ENCODE data around the gene RAI1. TPM values are rescaled to one million over a fixed set of nuclear protein-coding genes. Genes with fewer than 3 reads are reported as not detected.

The RAI1 gene
- total and polyA plus RNA-seq, 10 donors: 5.4 to 61.9 (median 35.2) TPM

GRCh38 chr17:17794382-17794781 is 113.1 kb downstream of the RAI1 start:
- intact Hi-C loops (cut with DNase I; ENCODE audit: low total_unique reads): loop anchor here (10.0 kb wide), 1 partner anchor 50 kb away; no protein-coding TSS in a partner anchor
- H3K36me3 ChIP-seq: peaks cover 0 to 65% (median 57%) of the 10 kb centered on the region in 6 donors
- peak overlapping the region in 2 of 8 donors; percentile 69 to 81 for H3K27ac ChIP-seq
- WGBS, 5 donors: 90 to 95% (median 91%) methylated on average over 31 of the region's 31 CpGs
- H3K9me3 ChIP-seq: no peaks in the 10 kb centered on the region
- TF ChIP-seq CTCF (IDR thresholded peaks at IDR 0.05 in 8 of 11, conservative IDR thresholded peaks at IDR 0.05 in 3 of 11) (no peak), POLR2A (IDR thresholded peaks at IDR 0.05) (no peak), POLR2AphosphoS5 (IDR thresholded peaks at IDR 0.05) (no peak)
- no peaks in the 10 kb centered on the region for H3K27me3 ChIP-seq (replicated peaks in 1 of 7)
- no peak for DNase-seq
- no peak overlapping the region for H3K4me3 ChIP-seq
- H3K4me1 ChIP-seq: peaks cover 29 to 60% (median 50%) of the 10 kb centered on the region in 6 donors

GRCh38 chr17:17795296-17795695 is 114.0 kb downstream of the RAI1 start:
- 81 to 94% (median 89%) methylated on average over 2 to 12 of the region's 12 CpGs for WGBS, 5 donors
- TF ChIP-seq CTCF (IDR thresholded peaks at IDR 0.05 in 8 of 11, conservative IDR thresholded peaks at IDR 0.05 in 3 of 11) (no peak), POLR2AphosphoS5 (IDR thresholded peaks at IDR 0.05) (no peak), POLR2A (IDR thresholded peaks at IDR 0.05) (no peak)
- H3K9me3 ChIP-seq: no peaks in the 10 kb centered on the region
- peaks cover 0 to 71% (median 57%) of the 10 kb centered on the region in 6 donors for H3K36me3 ChIP-seq
- H3K27ac ChIP-seq: no peak overlapping the region
- peaks cover 27 to 55% (median 45%) of the 10 kb centered on the region in 6 donors for H3K4me1 ChIP-seq
- DNase-seq: no peak
- no peak overlapping the region for H3K4me3 ChIP-seq
- intact Hi-C loops (cut with DNase I; ENCODE audit: low total_unique reads): loop anchor here (10.0 kb wide), 1 partner anchor 50 kb away; no protein-coding TSS in a partner anchor
- no peaks in the 10 kb centered on the region for H3K27me3 ChIP-seq (replicated peaks in 1 of 7)

- H3K27me3 ChIP-seq (replicated peaks in 1 of 7): no peaks in the 10 kb centered on the region
- no peak overlapping the region for H3K27ac ChIP-seq
- H3K9me3 ChIP-seq: no peaks in the 10 kb centered on the region
- intact Hi-C loops (cut with DNase I; ENCODE audit: low total_unique reads): loop anchor here (10.0 kb wide), 1 partner anchor 51 kb away; no protein-coding TSS in a partner anchor
- H3K36me3 ChIP-seq: peaks cover 0 to 78% (median 57%) of the 10 kb centered on the region in 6 donors
- TF ChIP-seq POLR2AphosphoS5 (IDR thresholded peaks at IDR 0.05): peak in 1 of 3 donors; percentile 7
- no peak for TF ChIP-seq POLR2A (IDR thresholded peaks at IDR 0.05)
- no peak for TF ChIP-seq CTCF (IDR thresholded peaks at IDR 0.05 in 8 of 11, conservative IDR thresholded peaks at IDR 0.05 in 3 of 11)
- H3K4me1 ChIP-seq: peaks cover 23 to 50% (median 38%) of the 10 kb centered on the region in 6 donors
- no peak for DNase-seq
- 94 to 98% (median 97%) methylated on average over 19 to 40 of the region's 40 CpGs for WGBS, 5 donors
- no peak overlapping the region for H3K4me3 ChIP-seq
Measured at GRCh38 chr17:17795946-17796786, 114.9 kb downstream of the RAI1 start.

DNA sequence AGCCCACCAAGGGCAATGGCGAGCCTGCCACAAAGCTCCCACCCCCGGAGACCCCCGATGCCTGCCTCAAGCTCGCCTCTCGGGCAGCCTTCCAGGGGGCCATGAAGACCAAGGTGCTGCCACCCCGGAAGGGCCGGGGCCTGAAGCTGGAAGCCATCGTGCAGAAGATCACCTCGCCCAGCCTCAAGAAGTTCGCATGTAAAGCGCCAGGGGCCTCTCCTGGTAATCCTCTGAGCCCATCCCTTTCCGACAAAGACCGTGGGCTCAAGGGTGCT is 115.5 kb downstream of the RAI1 start:
- Histone ChIP-seq H3K4me1 (peaks cover 19 to 44% (median 34%) of the 10 kb centered on the region in 6 donors), H3K27ac (no peak overlapping the region), H3K9me3 (no peaks in the 10 kb centered on the region), H3K27me3 (replicated peaks in 1 of 7) (no peaks in the 10 kb centered on the region), H3K4me3 (no peak overlapping the region), H3K36me3 (peaks cover 0 to 83% (median 57%) of the 10 kb centered on the region in 6 donors)
- TF ChIP-seq POLR2AphosphoS5 (IDR thresholded peaks at IDR 0.05) (no peak), POLR2A (IDR thresholded peaks at IDR 0.05) (no peak), CTCF (IDR thresholded peaks at IDR 0.05 in 8 of 11, conservative IDR thresholded peaks at IDR 0.05 in 3 of 11) (no peak)
- DNase-seq: no peak
- WGBS, 5 donors: 94 to 96% (median 95%) methylated on average over 10 to 13 of the region's 13 CpGs
- intact Hi-C loops (cut with DNase I; ENCODE audit: low total_unique reads): loop anchor here (10.0 kb wide), 1 partner anchor 52 kb away; no protein-coding TSS in a partner anchor

All from spleen (tissue), 11 donors.